ENCODE measurements around the gene DCXR. TPM values are rescaled to one million over a fixed set of nuclear protein-coding genes. Genes with fewer than 3 reads are reported as not detected.

DCXR gene
- total RNA-seq, 2 donors from 2014 or later: 169 to 213 TPM

DNA sequence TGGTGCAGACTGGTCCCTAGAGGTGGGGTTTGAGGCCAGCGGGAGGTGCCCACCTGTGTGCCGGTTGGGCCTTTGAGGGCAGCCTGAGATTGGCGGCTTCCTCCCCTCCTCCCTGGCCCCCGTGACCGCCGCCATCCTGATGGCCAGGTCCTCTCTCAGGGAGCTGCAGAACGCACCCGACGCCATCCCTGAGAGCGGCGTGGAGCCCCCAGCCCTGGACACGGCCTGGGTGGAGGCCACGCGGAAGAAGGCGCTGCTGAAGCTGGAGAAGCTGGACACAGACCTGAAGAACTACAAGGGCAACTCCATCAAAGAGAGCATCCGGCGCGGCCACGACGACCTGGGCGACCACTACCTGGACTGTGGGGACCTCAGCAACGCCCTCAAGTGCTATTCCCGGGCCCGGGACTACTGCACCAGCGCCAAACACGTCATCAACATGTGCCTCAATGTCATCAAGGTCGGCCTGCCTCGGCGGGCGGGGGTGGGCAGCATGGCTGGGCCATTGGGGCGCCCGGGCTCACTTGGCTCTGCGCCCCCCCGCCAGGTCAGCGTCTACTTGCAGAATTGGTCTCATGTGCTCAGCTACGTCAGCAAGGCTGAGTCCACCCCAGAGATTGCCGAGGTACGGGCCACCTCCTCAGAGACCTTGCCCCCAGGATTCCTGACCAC lies 17.0 kb upstream of the DCXR start:
- H3K4me3 ChIP-seq: no peak overlapping the region
- H3K4me1 ChIP-seq: peaks cover 0 to 32% of the 10 kb centered on the region in 2 donors
- TF ChIP-seq, protein P1, sequence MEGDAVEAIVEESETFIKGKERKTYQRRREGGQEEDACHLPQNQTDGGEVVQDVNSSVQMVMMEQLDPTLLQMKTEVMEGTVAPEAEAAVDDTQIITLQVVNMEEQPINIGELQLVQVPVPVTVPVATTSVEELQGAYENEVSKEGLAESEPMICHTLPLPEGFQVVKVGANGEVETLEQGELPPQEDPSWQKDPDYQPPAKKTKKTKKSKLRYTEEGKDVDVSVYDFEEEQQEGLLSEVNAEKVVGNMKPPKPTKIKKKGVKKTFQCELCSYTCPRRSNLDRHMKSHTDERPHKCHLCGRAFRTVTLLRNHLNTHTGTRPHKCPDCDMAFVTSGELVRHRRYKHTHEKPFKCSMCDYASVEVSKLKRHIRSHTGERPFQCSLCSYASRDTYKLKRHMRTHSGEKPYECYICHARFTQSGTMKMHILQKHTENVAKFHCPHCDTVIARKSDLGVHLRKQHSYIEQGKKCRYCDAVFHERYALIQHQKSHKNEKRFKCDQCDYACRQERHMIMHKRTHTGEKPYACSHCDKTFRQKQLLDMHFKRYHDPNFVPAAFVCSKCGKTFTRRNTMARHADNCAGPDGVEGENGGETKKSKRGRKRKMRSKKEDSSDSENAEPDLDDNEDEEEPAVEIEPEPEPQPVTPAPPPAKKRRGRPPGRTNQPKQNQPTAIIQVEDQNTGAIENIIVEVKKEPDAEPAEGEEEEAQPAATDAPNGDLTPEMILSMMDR (IDR thresholded peaks at IDR 0.05): no peak
- H3K9me3 ChIP-seq: no peaks in the 10 kb centered on the region
- no peak for DNase-seq (ENCODE audit: low spot score)
- no peaks in the 10 kb centered on the region for H3K27me3 ChIP-seq
- peaks cover 51% of the 10 kb centered on the region for H3K36me3 ChIP-seq
- no peak overlapping the region for H3K27ac ChIP-seq

DNA sequence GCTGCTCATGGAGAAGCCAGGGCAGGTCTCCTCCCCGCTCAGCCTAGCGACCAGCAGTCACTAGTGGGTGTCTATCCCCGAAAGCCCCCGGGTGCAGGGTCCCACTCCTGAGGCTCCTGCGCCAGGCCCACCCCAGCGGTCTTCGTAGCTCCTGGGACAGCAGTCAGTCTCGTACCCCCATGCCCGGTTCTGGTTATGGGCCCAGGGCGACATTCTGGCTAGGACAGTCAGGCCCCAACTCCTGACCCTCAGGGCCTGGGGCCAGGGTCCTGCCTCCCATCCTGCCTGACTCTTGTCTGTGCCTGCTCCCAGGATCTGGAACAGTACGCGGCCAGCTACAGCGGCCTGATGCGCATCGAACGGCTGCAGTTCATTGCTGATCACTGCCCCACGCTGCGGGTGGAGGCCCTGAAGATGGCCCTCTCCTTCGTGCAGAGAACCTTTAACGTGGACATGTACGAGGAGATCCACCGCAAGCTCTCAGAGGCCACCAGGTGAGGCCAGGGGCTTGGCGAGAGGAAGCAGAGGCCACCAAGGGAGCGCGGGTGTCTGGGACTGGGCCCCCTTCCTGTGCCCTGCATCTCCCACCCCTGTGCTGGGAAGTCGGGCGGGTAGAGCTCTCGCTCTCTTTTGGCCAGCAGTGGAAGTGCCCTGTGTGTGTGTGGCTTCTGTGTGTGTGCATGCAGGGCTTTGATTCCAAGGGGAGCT lies 16.2 kb upstream of the DCXR start:
- H3K27ac ChIP-seq: no peak overlapping the region
- H3K9me3 ChIP-seq: no peaks in the 10 kb centered on the region
- peaks cover 0 to 32% of the 10 kb centered on the region in 2 donors for H3K4me1 ChIP-seq
- H3K36me3 ChIP-seq: peaks cover 55% of the 10 kb centered on the region
- H3K27me3 ChIP-seq: no peaks in the 10 kb centered on the region
- DNase-seq (ENCODE audit: low spot score): no peak
- no peak overlapping the region for H3K4me3 ChIP-seq
- TF ChIP-seq, protein P1 (IDR thresholded peaks at IDR 0.05): no peak

DNA sequence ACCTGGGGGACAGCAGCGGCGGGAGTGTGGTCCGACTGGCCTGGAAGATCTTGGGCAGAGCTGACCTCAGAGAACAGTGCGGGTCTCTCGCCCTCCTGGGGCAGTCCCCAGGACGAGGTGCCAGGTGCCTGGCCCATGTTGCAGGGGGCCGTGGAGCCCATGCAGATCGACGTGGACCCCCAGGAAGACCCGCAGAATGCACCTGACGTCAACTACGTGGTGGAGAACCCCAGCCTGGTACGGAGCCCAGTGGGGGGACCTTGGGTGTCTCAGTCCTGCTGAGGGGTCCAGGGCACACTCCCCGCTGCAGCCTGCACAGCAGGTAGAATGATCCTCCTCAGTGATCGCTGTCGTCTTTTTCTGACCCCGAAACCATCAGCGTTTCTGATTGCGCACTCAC lies 15.6 kb upstream of the DCXR start:
- TF ChIP-seq, protein P1 (IDR thresholded peaks at IDR 0.05): no peak
- Histone ChIP-seq H3K9me3 (no peaks in the 10 kb centered on the region), H3K4me1 (peaks cover 0 to 32% of the 10 kb centered on the region in 2 donors), H3K27me3 (no peaks in the 10 kb centered on the region), H3K4me3 (peak overlapping the region in 1 of 2 donors; percentile 83), H3K27ac (no peak overlapping the region), H3K36me3 (peaks cover 57% of the 10 kb centered on the region)
- no peak for DNase-seq (ENCODE audit: low spot score)

DNA sequence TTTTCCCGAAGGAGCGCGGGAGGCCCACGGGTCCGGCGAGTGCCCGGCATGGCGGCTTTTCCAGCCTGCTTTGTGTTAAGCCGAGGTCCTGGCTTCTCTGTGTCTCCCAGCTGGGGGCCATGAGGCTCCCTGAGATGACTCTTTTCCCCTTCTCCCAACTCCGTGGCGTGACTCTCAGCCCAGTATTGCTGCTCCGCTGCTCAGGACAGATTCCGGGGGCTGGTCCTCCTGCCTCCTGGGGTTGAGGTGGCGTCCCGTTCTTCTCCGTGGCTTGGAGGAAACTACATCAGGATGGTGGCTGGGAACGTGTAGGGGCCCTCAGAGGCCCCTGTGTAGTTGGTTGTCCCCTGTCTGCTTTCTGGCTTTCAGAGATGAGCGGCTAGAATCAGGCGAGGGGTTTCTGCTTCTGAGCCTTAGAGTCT lies 15.2 kb upstream of the DCXR start:
- Histone ChIP-seq H3K4me3 (peak overlapping the region; percentile 83 to 87), H3K27ac (peak overlapping the region in 1 of 2 donors; percentile 13), H3K9me3 (no peaks in the 10 kb centered on the region), H3K36me3 (peaks cover 54% of the 10 kb centered on the region), H3K4me1 (peaks cover 0 to 32% of the 10 kb centered on the region in 2 donors), H3K27me3 (no peaks in the 10 kb centered on the region)
- TF ChIP-seq, protein P1 (IDR thresholded peaks at IDR 0.05): no peak
- no peak for DNase-seq (ENCODE audit: low spot score)

DNA sequence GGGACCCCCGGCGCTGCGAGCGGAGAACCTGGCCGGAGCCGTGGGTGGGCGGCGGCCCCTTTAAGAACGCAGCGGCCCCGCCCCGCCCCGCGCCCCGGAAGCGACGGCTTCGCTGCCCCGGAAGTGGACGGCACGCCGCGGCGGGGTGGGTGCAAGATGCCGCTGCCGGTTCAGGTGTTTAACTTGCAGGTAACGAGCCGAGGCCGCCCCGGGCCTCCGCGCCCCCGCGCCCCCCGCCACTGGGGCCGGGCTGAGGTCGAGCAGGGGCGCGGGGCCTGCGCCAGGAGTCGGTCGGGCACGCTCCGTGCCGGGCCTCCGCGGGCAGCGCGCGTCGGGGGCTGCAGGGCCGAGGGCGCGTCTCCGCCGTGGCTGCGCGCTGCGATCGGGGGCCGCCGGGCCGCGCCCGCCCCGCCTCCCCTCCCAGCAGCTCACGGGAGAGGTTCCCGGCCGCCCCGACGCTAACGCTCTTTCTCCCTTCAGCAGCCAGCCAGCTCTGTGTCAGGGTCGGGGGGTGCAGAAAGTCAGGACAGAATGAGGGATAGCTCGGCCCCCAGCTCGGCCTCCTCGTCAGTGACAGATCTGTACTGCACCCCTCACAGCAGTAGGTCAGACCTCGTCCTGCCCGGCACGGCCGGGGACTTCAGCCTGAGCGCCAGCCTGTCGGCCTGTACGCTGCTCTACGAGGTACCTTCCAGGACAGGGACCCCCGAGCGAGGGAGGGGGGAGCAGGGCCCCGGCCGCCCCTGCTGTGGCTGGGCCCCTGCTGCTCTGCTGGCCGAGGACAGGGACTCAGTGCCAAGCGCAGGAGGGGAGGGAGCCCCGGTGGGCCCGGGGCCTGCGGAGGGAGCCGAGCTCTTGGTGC lies 14.5 kb upstream of the DCXR start, which contains the start of the genes GPS1 and RFNG:
Gene GPS1, plus strand, starts transcription at position 123 of the 862 bp plus-strand sequence. Its CDS starts 34 bp downstream, at position 157.
Gene RFNG, minus strand, starts transcription at position 36 of the 862 bp plus-strand sequence. CDS start 45 bp downstream, outside the sequence.
- H3K27me3 ChIP-seq: no peaks in the 10 kb centered on the region
- peak within 1 kb of the TSS; percentile 83 to 87 for H3K4me3 ChIP-seq
- H3K4me1 ChIP-seq: peaks cover 0 to 32% of the 10 kb centered on the region in 2 donors
- peaks cover 51% of the 10 kb centered on the region for H3K36me3 ChIP-seq
- TF ChIP-seq, protein P1 (IDR thresholded peaks at IDR 0.05): no peak
- no peaks in the 10 kb centered on the region for H3K9me3 ChIP-seq
- H3K27ac ChIP-seq: peak within 1 kb of the TSS; percentile 53 to 59
- no peak for DNase-seq (ENCODE audit: low spot score)
